Measurements from ENCODE around the gene SLC6A15.
A peak's percentile ranks its signal among the peaks of the same experiment; 100 is the strongest.

The SLC6A15 gene

GRCh38 chr12:84911271-84912197 lies 1.1 kb downstream of the SLC6A15 start:
- Histone ChIP-seq H3K79me2 (ENCODE audit: low read length) (no peaks in the 10 kb centered on the region), H3K4me2 (ENCODE audit: low read depth, low read length) (peak overlapping the region; percentile 73), H2AFZ (ENCODE audit: low read length) (peak overlapping the region; percentile 85), H3K27ac (ENCODE audit: low read length) (no peak overlapping the region), H3K9me2 (replicated peaks; ENCODE audit: insufficient read depth, low read length) (no peaks in the 10 kb centered on the region), H3K4me3 (ENCODE audit: low read length) (peak overlapping the region; percentile 59), H3K9ac (ENCODE audit: low read length) (peak overlapping the region; percentile 23; the same call in 1 of the 2 replicates), H3K4me1 (ENCODE audit: low read length) (no peaks in the 10 kb centered on the region), H3K9me3 (replicated peaks; ENCODE audit: insufficient read depth, low read length) (no peaks in the 10 kb centered on the region), H3F3A (ENCODE audit: insufficient read depth, low read length) (no peaks in the 10 kb centered on the region), H3K27me3 (replicated peaks; ENCODE audit: insufficient read depth, low read length) (no peaks in the 10 kb centered on the region), H3K36me3 (replicated peaks; ENCODE audit: insufficient read depth, low read length) (no peaks in the 10 kb centered on the region), H4K20me1 (ENCODE audit: insufficient read depth, low read length) (no peaks in the 10 kb centered on the region)
- TF ChIP-seq EZH2phosphoT487 (IDR thresholded peaks at IDR 0.05; ENCODE audit: low read length) (no peak), EZH2 (optimal IDR thresholded peaks at IDR 0.05; ENCODE audit: low read depth, low read length) (no peak)
- TF ChIP-seq, protein P1, sequence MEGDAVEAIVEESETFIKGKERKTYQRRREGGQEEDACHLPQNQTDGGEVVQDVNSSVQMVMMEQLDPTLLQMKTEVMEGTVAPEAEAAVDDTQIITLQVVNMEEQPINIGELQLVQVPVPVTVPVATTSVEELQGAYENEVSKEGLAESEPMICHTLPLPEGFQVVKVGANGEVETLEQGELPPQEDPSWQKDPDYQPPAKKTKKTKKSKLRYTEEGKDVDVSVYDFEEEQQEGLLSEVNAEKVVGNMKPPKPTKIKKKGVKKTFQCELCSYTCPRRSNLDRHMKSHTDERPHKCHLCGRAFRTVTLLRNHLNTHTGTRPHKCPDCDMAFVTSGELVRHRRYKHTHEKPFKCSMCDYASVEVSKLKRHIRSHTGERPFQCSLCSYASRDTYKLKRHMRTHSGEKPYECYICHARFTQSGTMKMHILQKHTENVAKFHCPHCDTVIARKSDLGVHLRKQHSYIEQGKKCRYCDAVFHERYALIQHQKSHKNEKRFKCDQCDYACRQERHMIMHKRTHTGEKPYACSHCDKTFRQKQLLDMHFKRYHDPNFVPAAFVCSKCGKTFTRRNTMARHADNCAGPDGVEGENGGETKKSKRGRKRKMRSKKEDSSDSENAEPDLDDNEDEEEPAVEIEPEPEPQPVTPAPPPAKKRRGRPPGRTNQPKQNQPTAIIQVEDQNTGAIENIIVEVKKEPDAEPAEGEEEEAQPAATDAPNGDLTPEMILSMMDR (IDR thresholded peaks at IDR 0.05; ENCODE audit: low read length): no peak
- DNase-seq: peak; percentile 48

- no peaks in the 10 kb centered on the region for H4K20me1 ChIP-seq (ENCODE audit: insufficient read depth, low read length)
- no peaks in the 10 kb centered on the region for H3K4me1 ChIP-seq (ENCODE audit: low read length)
- TF ChIP-seq EZH2 (optimal IDR thresholded peaks at IDR 0.05; ENCODE audit: low read depth, low read length): no peak
- TF ChIP-seq EZH2phosphoT487 (IDR thresholded peaks at IDR 0.05; ENCODE audit: low read length): no peak
- TF ChIP-seq, protein P1 (IDR thresholded peaks at IDR 0.05; ENCODE audit: low read length): no peak
- H3F3A ChIP-seq (ENCODE audit: insufficient read depth, low read length): no peaks in the 10 kb centered on the region
- peak overlapping the region; percentile 73 for H3K4me2 ChIP-seq (ENCODE audit: low read depth, low read length)
- peak overlapping the region; percentile 59 for H3K4me3 ChIP-seq (ENCODE audit: low read length)
- peak overlapping the region; percentile 85 for H2AFZ ChIP-seq (ENCODE audit: low read length)
- no peak overlapping the region for H3K9ac ChIP-seq (ENCODE audit: low read length)
- no peak overlapping the region for H3K27ac ChIP-seq (ENCODE audit: low read length)
- DNase-seq: no peak
- H3K36me3 ChIP-seq (replicated peaks; ENCODE audit: insufficient read depth, low read length): no peaks in the 10 kb centered on the region
- H3K9me3 ChIP-seq (replicated peaks; ENCODE audit: insufficient read depth, low read length): no peaks in the 10 kb centered on the region
- no peaks in the 10 kb centered on the region for H3K27me3 ChIP-seq (replicated peaks; ENCODE audit: insufficient read depth, low read length)
- no peaks in the 10 kb centered on the region for H3K79me2 ChIP-seq (ENCODE audit: low read length)
- no peaks in the 10 kb centered on the region for H3K9me2 ChIP-seq (replicated peaks; ENCODE audit: insufficient read depth, low read length)
Measured at GRCh38 chr12:84910549-84911241, 1.9 kb downstream of the SLC6A15 start.

DNA sequence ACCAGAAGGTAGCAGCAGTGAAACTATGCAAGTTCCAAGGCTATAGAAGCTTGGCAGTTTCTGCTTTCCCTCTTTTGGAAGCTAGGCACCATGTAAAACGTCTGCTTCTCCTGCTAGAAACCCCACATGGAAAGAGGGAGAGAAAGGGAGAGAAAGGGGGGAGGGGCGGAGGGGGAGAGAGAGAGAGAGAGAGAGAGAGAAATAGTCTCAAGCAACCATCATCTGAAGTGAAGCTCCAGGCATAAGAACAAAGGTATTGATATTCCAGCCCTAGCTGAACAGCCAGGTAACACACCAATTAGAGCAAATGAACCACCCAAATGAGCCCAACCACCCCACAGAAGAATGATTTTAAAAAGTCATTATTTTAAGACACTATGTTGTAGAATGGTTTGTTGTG lies 8.5 kb downstream of the SLC6A15 start:
- no peaks in the 10 kb centered on the region for H3K79me2 ChIP-seq (ENCODE audit: low read length)

More for the DNA sequence above, 8.5 kb downstream of the SLC6A15 start:
- no peaks in the 10 kb centered on the region for H3K36me3 ChIP-seq (replicated peaks; ENCODE audit: insufficient read depth, low read length)
- no peak overlapping the region for H3K9ac ChIP-seq (ENCODE audit: low read length)
- DNase-seq: no peak
- no peaks in the 10 kb centered on the region for H3K27me3 ChIP-seq (replicated peaks; ENCODE audit: insufficient read depth, low read length)
- H2AFZ ChIP-seq (ENCODE audit: low read length): no peak overlapping the region
- no peaks in the 10 kb centered on the region for H3F3A ChIP-seq (ENCODE audit: insufficient read depth, low read length)
- H3K9me2 ChIP-seq (replicated peaks; ENCODE audit: insufficient read depth, low read length): no peaks in the 10 kb centered on the region
- TF ChIP-seq, protein P1 (IDR thresholded peaks at IDR 0.05; ENCODE audit: low read length): no peak
- TF ChIP-seq EZH2 (optimal IDR thresholded peaks at IDR 0.05; ENCODE audit: low read depth, low read length): no peak
- no peak for TF ChIP-seq EZH2phosphoT487 (IDR thresholded peaks at IDR 0.05; ENCODE audit: low read length)
- no peak overlapping the region for H3K4me2 ChIP-seq (ENCODE audit: low read depth, low read length)
- no peak overlapping the region for H3K27ac ChIP-seq (ENCODE audit: low read length)
- H3K4me3 ChIP-seq (ENCODE audit: low read length): no peak overlapping the region
- H3K9me3 ChIP-seq (replicated peaks; ENCODE audit: insufficient read depth, low read length): no peaks in the 10 kb centered on the region
- no peaks in the 10 kb centered on the region for H4K20me1 ChIP-seq (ENCODE audit: insufficient read depth, low read length)
- no peaks in the 10 kb centered on the region for H3K4me1 ChIP-seq (ENCODE audit: low read length)
